Endothelial cell of umbilical vein (primary cell): ENCODE measurements around the gene ALDH4A1. TPM values are rescaled to one million over a fixed set of nuclear protein-coding genes. Genes with fewer than 3 reads are reported as not detected.

ENCODE experiments used
- BruUV-seq: library from RNA; stranded (reverse); fragments of 400-500 nt; replicated peaks from 2 replicates; lab custom pipeline; 2021; lab: Mats Ljungman, UMichigan
- CTCF ChIA-PET: fragments of 300-600, 350-600 bp; sonication (Branson Sonifier 250); formaldehyde crosslinking; loops from one replicate; lab custom pipeline; 2021; ENCODE audit warnings: antibody characterized with exemption, inconsistent platforms; lab: Charles Lee
- POLR2A ChIA-PET: fragments of 300-600, 350-600 bp; sonication (Branson Sonifier 250); formaldehyde crosslinking; loops from one replicate; lab custom pipeline; 2021; ENCODE audit warnings: antibody characterized with exemption, inconsistent platforms; lab: Charles Lee
- DNase-seq: peaks from one replicate; pipeline ENCODE4 v3.0.0-alpha.2; 2011; ENCODE audit warnings: low read depth, low spot score
- FAIRE-seq: peaks from 2 replicates; lab custom pipeline; 2011; peaks lifted over from hg19 to GRCh38; lab: Jason Lieb, UNC
- H2AFZ ChIP-seq: 2 replicates; pipeline ENCODE4 v1.6.0; 2012; ENCODE audit warnings: low read depth, low read length, control low read depth, inconsistent platforms
- H3K27ac ChIP-seq: 2 replicates; pipeline ENCODE4 v1.5.1; 2011; ENCODE audit warnings: low read depth, mild to moderate bottlenecking, control low read depth, low read length, moderate library complexity; ENCODE audit not compliant: insufficient read depth
- H3K27me3 ChIP-seq, 2 experiments: 2 replicates each; pipeline versions ENCODE4 v1.6.0 to v1.6.1; 2011; ENCODE audit warnings: low read length in 2 of 2, mixed read lengths in 1 of 2; ENCODE audit not compliant: control insufficient read depth in 2 of 2, insufficient read depth in 2 of 2
- H3K36me3 ChIP-seq, 2 experiments: 2 replicates in 1 of 2; 3 replicates in 1 of 2; pipeline ENCODE4 v1.5.1; 2011; ENCODE audit warnings: low read length in 2 of 2, mild to moderate bottlenecking in 1 of 2, moderate library complexity in 1 of 2; ENCODE audit not compliant: control insufficient read depth in 2 of 2, insufficient read depth in 2 of 2; ENCODE audit errors: extremely low read depth in 1 of 2
- H3K4me1 ChIP-seq: 3 replicates; pipeline ENCODE4 v1.5.1; 2011; ENCODE audit warnings: mild to moderate bottlenecking, low read length; ENCODE audit not compliant: control insufficient read depth, insufficient read depth; ENCODE audit errors: extremely low read depth
- H3K4me2 ChIP-seq: 2 replicates; pipeline ENCODE4 v1.6.1; 2011; ENCODE audit warnings: low read length, control low read depth, mixed read lengths; ENCODE audit not compliant: insufficient read depth
- H3K4me3 ChIP-seq, 3 experiments: fragments of 200-600 bp in 1 of 3; sonication (generic), shearing (Covaris generic) in 1 of 3; replicated peaks in 1 of 3; 2 replicates each; pipeline ENCODE4 v1.5.1; 2011 to 2016; ENCODE audit warnings: control low read depth in 3 of 3, low read length in 3 of 3, mild to moderate bottlenecking in 2 of 3, inconsistent platforms in 1 of 3, low read depth in 1 of 3, moderate library complexity in 1 of 3; ENCODE audit not compliant: insufficient read depth in 1 of 3
- H3K79me2 ChIP-seq: 2 replicates; pipeline ENCODE4 v1.6.0; 2012; ENCODE audit warnings: low read length, inconsistent platforms; ENCODE audit not compliant: control insufficient read depth, insufficient read depth
- H3K9ac ChIP-seq: replicated peaks from 2 replicates; pipeline ENCODE3; 2011; ENCODE audit warnings: low read length, control low read depth; ENCODE audit not compliant: insufficient read depth; ENCODE audit errors: extremely low read depth
- H3K9me1 ChIP-seq: replicated peaks from 3 replicates; pipeline ENCODE4 v1.6.0; 2011; ENCODE audit warnings: mild to moderate bottlenecking, low read length; ENCODE audit not compliant: control insufficient read depth, insufficient read depth; ENCODE audit errors: extremely low read depth
- H3K9me3 ChIP-seq: replicated peaks from 2 replicates; pipeline ENCODE4 v1.5.1; 2012; ENCODE audit warnings: low read length, inconsistent platforms; ENCODE audit not compliant: control insufficient read depth, insufficient read depth
- H4K20me1 ChIP-seq: replicated peaks from 2 replicates; pipeline ENCODE3; 2011; ENCODE audit warnings: mild to moderate bottlenecking, low read length; ENCODE audit not compliant: control insufficient read depth, insufficient read depth; ENCODE audit errors: extremely low read depth
- CTCF ChIP-seq, 2 donors: IDR thresholded peaks; 1 replicate in 1 of 2; 2 replicates in 1 of 2; pipeline ENCODE4 v1.5.1; 2011; ENCODE audit warnings: low read length in 2 of 2, mild to moderate bottlenecking in 2 of 2, moderate library complexity in 2 of 2, control low read depth in 1 of 2, inconsistent platforms in 1 of 2, low read depth in 1 of 2; ENCODE audit not compliant: insufficient read depth in 1 of 2; ENCODE audit errors: extremely low read depth in 1 of 2
- EZH2 ChIP-seq: IDR thresholded peaks from 2 replicates; pipeline ENCODE4 v1.6.1; 2012; ENCODE audit warnings: borderline replicate concordance, low read depth, mild to moderate bottlenecking, moderate library complexity, low read length, inconsistent platforms; ENCODE audit not compliant: severe bottlenecking
- FOS ChIP-seq: IDR thresholded peaks from 2 replicates; pipeline ENCODE4 v1.6.1; 2011; ENCODE audit warnings: mild to moderate bottlenecking, low read length, moderate library complexity, borderline replicate concordance; ENCODE audit not compliant: insufficient read depth
- GATA2 ChIP-seq: IDR thresholded peaks from 2 replicates; pipeline ENCODE4 v1.7.0; 2011; ENCODE audit warnings: low read depth, mild to moderate bottlenecking, moderate library complexity, mixed read lengths, low read length; ENCODE audit not compliant: insufficient read length, insufficient read depth
- JUN ChIP-seq: IDR thresholded peaks from 2 replicates; pipeline ENCODE4 v1.6.1; 2011; ENCODE audit warnings: borderline replicate concordance, low read depth; ENCODE audit not compliant: insufficient read length, insufficient read depth
- MAX ChIP-seq: IDR thresholded peaks from 2 replicates; pipeline ENCODE4 v1.6.1; 2011; ENCODE audit not compliant: insufficient read depth, insufficient read length
- MYC ChIP-seq: IDR thresholded peaks from one replicate; pipeline ENCODE4 v1.6.1; 2011; ENCODE audit warnings: mild to moderate bottlenecking, low read depth, low read length
- POLR2A ChIP-seq: IDR thresholded peaks from 2 replicates; pipeline ENCODE4 v1.6.1; 2012; ENCODE audit warnings: low read depth, mild to moderate bottlenecking, control low read depth, low read length
- POLR2AphosphoS5 ChIP-seq: IDR thresholded peaks from 2 replicates; pipeline ENCODE4 v1.6.1; 2012; ENCODE audit warnings: low read depth, mild to moderate bottlenecking, control low read depth, low read length, moderate library complexity; ENCODE audit not compliant: insufficient read depth
- dilution Hi-C: fragments of 300-500 bp; cut with MboI; formaldehyde crosslinking; loops from one replicate; pipeline ENCODE4 v1.15.0; 2019; ENCODE audit warnings: low sequenced_read_pairs; ENCODE audit not compliant: extremely low pct_ligation_motif_present
- intact Hi-C: fragments of 100-400 bp; cut with micrococcal nuclease; formaldehyde crosslinking; loops from one replicate; pipeline ENCODE4 v1.10.0; 2022
- polyA plus RNA-seq, 4 experiments: library from polyadenylated mRNA; depleted of rRNA in 3 of 4; stranded (reverse) in 3 of 4; unstranded in 1 of 4; fragments of >200 nt; gene quantifications; 2 replicates each; pipeline versions ENCODE4 v1.2.1 to v1.2.3, GENCODE V29; 2011 to 2012; ENCODE audit warnings: missing spikeins in 1 of 4
- total RNA-seq: library from RNA; stranded (reverse); gene quantifications from 2 replicates; pipeline ENCODE4 v1.2.3, GENCODE V29; 2021

The ALDH4A1 gene
- total and polyA plus RNA-seq, 2 donors (not counting 3 experiments of a cell fraction or from before 2014, with no cell fraction given), result 17.4 to 18.5 TPM

GRCh38 chr1:18925279-18925678 lies 22.9 kb upstream of the ALDH4A1 start:
- CTCF ChIA-PET, result interaction anchor here (1.9 to 8.4 kb wide), 6 partner anchors 11 to 47 kb away, joined by 10 to 135 read pairs (median 29); partner anchors contain the start of gene IFFO2
- dilution Hi-C loops (no loop called here), intact Hi-C loops (no loop called here)
- H3K4me1 ChIP-seq, result peaks cover 66% of the 10 kb centered on the region
- no peak overlapping the region for H3K9ac ChIP-seq
- POLR2A ChIA-PET, result interaction anchor here (0.6 kb wide), 1 partner anchor 31 kb away, joined by 6 read pairs; the partner anchor contains the start of gene IFFO2
- H3K4me2 ChIP-seq, result no peak overlapping the region
- no peak for FAIRE-seq
- no peak overlapping the region for H3K4me3 ChIP-seq
- H3K36me3 ChIP-seq, result peaks cover 0 to 4% of the 10 kb centered on the region in 2 experiments
- H3K27me3 ChIP-seq, result no peaks in the 10 kb centered on the region
- no peak for TF ChIP-seq EZH2
- TF ChIP-seq FOS, result no peak
- no peak for TF ChIP-seq POLR2A
- no peak for TF ChIP-seq MYC
- TF ChIP-seq JUN, result no peak
- no peak for TF ChIP-seq MAX
- TF ChIP-seq GATA2, result no peak
- no peak for TF ChIP-seq POLR2AphosphoS5
- no peak for TF ChIP-seq CTCF (IDR thresholded peaks at IDR 0.05; ENCODE audit: extremely low read depth in 1 of 2, insufficient read depth in 1 of 2, low read depth in 1 of 2, low read length in 2 of 2)
- H2AFZ ChIP-seq, result no peak overlapping the region
- H3K9me1 ChIP-seq, result no peaks in the 10 kb centered on the region
- H3K27ac ChIP-seq, result no peak overlapping the region
- H4K20me1 ChIP-seq, result no peaks in the 10 kb centered on the region
- no peak for DNase-seq
- no TSS peak for BruUV-seq
- peaks cover 66% of the 10 kb centered on the region for H3K79me2 ChIP-seq
- no peaks in the 10 kb centered on the region for H3K9me3 ChIP-seq
